ENCODE data around the gene EEF2K.

- TF ChIP-seq CTCF (IDR thresholded peaks at IDR 0.05 in 4 of 5, conservative IDR thresholded peaks at IDR 0.05 in 1 of 5) = no peak
- TF ChIP-seq POLR2A (IDR thresholded peaks at IDR 0.05) = no peak
Measured at GRCh38 chr16:22291860-22292318, 85.8 kb downstream of the EEF2K start.

Data from gastrocnemius medialis (tissue), 4 donors.